H1 (cell line): Measurements from ENCODE around the gene DDX49. TPM values are rescaled to one million over a fixed set of nuclear protein-coding genes. Genes with fewer than 3 reads are reported as not detected.

Experiments used
- CTCF ChIA-PET: fragments of 300-600 bp; sonication (Branson Sonifier 250); formaldehyde crosslinking; loops from one replicate; lab custom pipeline; 2021; ENCODE audit not compliant: partially characterized antibody; lab: Charles Lee
- POLR2A ChIA-PET: fragments of 300-600 bp; sonication (Branson Sonifier 250); formaldehyde crosslinking; loops from one replicate; lab custom pipeline; 2021; ENCODE audit warnings: inconsistent platforms; ENCODE audit not compliant: partially characterized antibody; lab: Charles Lee
- DNase-seq, 2 experiments: peaks; one replicate each; pipeline versions ENCODE4 v3.0.0 to v3.0.0-alpha.2; 2010 to 2022; ENCODE audit warnings: low spot score in 2 of 2, low read depth in 1 of 2, mixed read lengths in 1 of 2
- FAIRE-seq: peaks from 2 replicates; lab custom pipeline; 2011; peaks lifted over from hg19 to GRCh38; lab: Jason Lieb, UNC
- H2AFZ ChIP-seq: 2 replicates; pipeline ENCODE4 v1.8.1; 2012; ENCODE audit warnings: low read length, inconsistent platforms
- H2AK5ac ChIP-seq: 2 replicates; pipeline ENCODE4 v1.6.1; 2013; ENCODE audit warnings: low read depth, low read length
- H2BK120ac ChIP-seq: replicated peaks from 2 replicates; pipeline ENCODE3; 2013; ENCODE audit warnings: low read depth, low read length, inconsistent platforms
- H2BK12ac ChIP-seq: 2 replicates; pipeline ENCODE4 v1.6.1; 2013; ENCODE audit warnings: low read depth, low read length
- H2BK15ac ChIP-seq: 2 replicates; pipeline ENCODE4 v1.6.1; 2013; ENCODE audit warnings: low read length
- H2BK20ac ChIP-seq: 2 replicates; pipeline ENCODE4 v1.6.1; 2013; ENCODE audit warnings: low read length
- H2BK5ac ChIP-seq: 2 replicates; pipeline ENCODE4 v1.6.1; 2013; ENCODE audit warnings: low read depth, low read length
- H3K14ac ChIP-seq: 2 replicates; pipeline ENCODE4 v1.6.1; 2013; ENCODE audit warnings: inconsistent platforms; ENCODE audit not compliant: insufficient read length
- H3K18ac ChIP-seq: 2 replicates; pipeline ENCODE4 v1.6.1; 2013; ENCODE audit warnings: low read length; ENCODE audit errors: extremely low read depth
- H3K23ac ChIP-seq: 2 replicates; pipeline ENCODE4 v1.6.1; 2013; ENCODE audit warnings: inconsistent platforms; ENCODE audit not compliant: insufficient read length
- H3K23me2 ChIP-seq: 2 replicates; pipeline ENCODE4 v1.6.1; 2013; ENCODE audit warnings: low read depth, low read length
- H3K27ac ChIP-seq: 2 replicates; pipeline ENCODE4 v1.6.1; 2011; ENCODE audit warnings: low read depth, low read length, inconsistent platforms
- H3K27me3 ChIP-seq, 4 experiments: replicated peaks in 1 of 4; 1 replicate in 1 of 4; 2 replicates in 3 of 4; pipeline versions ENCODE4 v1.6.1 to v1.8.1; 2011 to 2013; ENCODE audit warnings: low read length in 3 of 4, mild to moderate bottlenecking in 3 of 4, inconsistent platforms in 2 of 4, mixed read lengths in 2 of 4, moderate library complexity in 1 of 4; ENCODE audit not compliant: control insufficient read depth in 3 of 4, insufficient read depth in 3 of 4; ENCODE audit errors: extremely low read depth in 1 of 4
- H3K36me3 ChIP-seq, 4 experiments: 2 replicates each; pipeline versions ENCODE4 v1.6.1 to v1.8.1; 2011 to 2013; ENCODE audit warnings: mild to moderate bottlenecking in 4 of 4, low read length in 3 of 4, moderate library complexity in 2 of 4, control low read depth in 1 of 4, inconsistent platforms in 1 of 4; ENCODE audit not compliant: insufficient read depth in 4 of 4, control insufficient read depth in 2 of 4
- H3K4ac ChIP-seq: replicated peaks from 2 replicates; pipeline ENCODE3; 2013; ENCODE audit warnings: low read length, low read depth, mixed read lengths, inconsistent platforms; ENCODE audit not compliant: insufficient read length
- H3K4me1 ChIP-seq, 4 experiments: replicated peaks in 1 of 4; 1 replicate in 1 of 4; 2 replicates in 3 of 4; pipeline versions ENCODE4 v1.6.1 to v1.8.1; 2011 to 2013; ENCODE audit warnings: low read length in 3 of 4, inconsistent platforms in 2 of 4, mixed read lengths in 1 of 4; ENCODE audit not compliant: insufficient read depth in 4 of 4, control insufficient read depth in 3 of 4
- H3K4me2 ChIP-seq, 2 experiments: 2 replicates each; pipeline versions ENCODE4 v1.6.1 to v1.8.1; 2011 to 2013; ENCODE audit warnings: low read depth in 2 of 2, low read length in 2 of 2, control low read depth in 1 of 2, inconsistent platforms in 1 of 2, mild to moderate bottlenecking in 1 of 2; ENCODE audit not compliant: insufficient read depth in 1 of 2
- H3K4me3 ChIP-seq, 4 experiments: fragments of 200-600, 300-600 bp in 1 of 4; sonication (generic), shearing (Covaris generic), sonication (Bioruptor Twin) in 1 of 4; 2 replicates each; pipeline versions ENCODE4 v1.5.1 to v1.8.1; 2011 to 2016; ENCODE audit warnings: low read length in 4 of 4, low read depth in 3 of 4, control low read depth in 2 of 4, inconsistent platforms in 2 of 4, mild to moderate bottlenecking in 2 of 4, mixed read lengths in 1 of 4, moderate library complexity in 1 of 4; ENCODE audit not compliant: insufficient read depth in 2 of 4; ENCODE audit errors: extremely low read depth in 1 of 4
- H3K56ac ChIP-seq: replicated peaks from 2 replicates; pipeline ENCODE3; 2013; ENCODE audit warnings: low read depth, mild to moderate bottlenecking, mixed read lengths, low read length, inconsistent platforms; ENCODE audit not compliant: insufficient read length
- H3K79me1 ChIP-seq: 2 replicates; pipeline ENCODE4 v1.6.1; 2013; ENCODE audit warnings: low read depth, low read length, control low read depth
- H3K79me2 ChIP-seq, 2 experiments: 2 replicates each; pipeline versions ENCODE4 v1.6.1 to v1.8.1; 2012 to 2013; ENCODE audit warnings: low read length in 2 of 2, mild to moderate bottlenecking in 2 of 2, inconsistent platforms in 1 of 2; ENCODE audit not compliant: insufficient read depth in 2 of 2, control insufficient read depth in 1 of 2
- H3K9ac ChIP-seq, 4 experiments: replicated peaks in 1 of 4; 1 replicate in 1 of 4; 2 replicates in 3 of 4; pipeline versions ENCODE4 v1.6.1 to v1.8.1; 2011 to 2013; ENCODE audit warnings: low read depth in 3 of 4, low read length in 3 of 4, control low read depth in 2 of 4, mild to moderate bottlenecking in 2 of 4, moderate library complexity in 2 of 4, inconsistent platforms in 1 of 4; ENCODE audit errors: extremely low read depth in 1 of 4
- H3K9me3 ChIP-seq, 2 experiments: 2 replicates each; pipeline versions ENCODE4 v1.6.1 to v1.8.1; 2012 to 2013; ENCODE audit warnings: mild to moderate bottlenecking in 2 of 2, moderate library complexity in 2 of 2, control low read depth in 1 of 2, inconsistent platforms in 1 of 2, low read depth in 1 of 2, low read length in 1 of 2, mixed read lengths in 1 of 2; ENCODE audit not compliant: insufficient read depth in 2 of 2
- H4K20me1 ChIP-seq, 2 experiments: replicated peaks in 1 of 2; 2 replicates each; pipeline versions ENCODE3 to v1.8.1; 2011 to 2013; ENCODE audit warnings: inconsistent platforms in 2 of 2, low read length in 2 of 2, mild to moderate bottlenecking in 1 of 2; ENCODE audit not compliant: insufficient read depth in 2 of 2, control insufficient read depth in 1 of 2
- H4K5ac ChIP-seq: 2 replicates; pipeline ENCODE4 v1.6.1; 2013; ENCODE audit warnings: low read length, low read depth, mixed read lengths, inconsistent platforms; ENCODE audit not compliant: insufficient read length
- H4K8ac ChIP-seq: 2 replicates; pipeline ENCODE4 v1.8.0; 2013; ENCODE audit warnings: mild to moderate bottlenecking, moderate library complexity, low read length, inconsistent platforms; ENCODE audit not compliant: insufficient read depth; ENCODE audit errors: extremely low read depth
- H4K91ac ChIP-seq: replicated peaks from 2 replicates; pipeline ENCODE3; 2013; ENCODE audit warnings: low read length, mixed read lengths, inconsistent platforms; ENCODE audit not compliant: insufficient read length
- CTBP2 ChIP-seq: IDR thresholded peaks from 2 replicates; pipeline ENCODE4 v1.7.0; 2011; ENCODE audit warnings: borderline replicate concordance, mild to moderate bottlenecking, moderate library complexity, mixed read lengths, low read length; ENCODE audit not compliant: insufficient read depth, insufficient read length
- EZH2 ChIP-seq: fragments of 200-600 bp; sonication (generic); IDR thresholded peaks from 2 replicates; pipeline ENCODE4 v1.7.1; 2012; ENCODE audit warnings: low read depth, mild to moderate bottlenecking, moderate library complexity, low read length, inconsistent platforms; ENCODE audit not compliant: severe bottlenecking
- SP2 ChIP-seq: IDR thresholded peaks from 2 replicates; pipeline ENCODE4 v1.6.1; 2012; ENCODE audit warnings: mild to moderate bottlenecking, low read length, inconsistent platforms
- SUZ12 ChIP-seq: fragments of 200-600 bp; sonication (generic); IDR thresholded peaks from 2 replicates; pipeline ENCODE4 v1.6.1; 2012; ENCODE audit warnings: mild to moderate bottlenecking, inconsistent platforms, low read length, moderate library complexity, mixed read lengths
- WGBS, 2 experiments: shearing (Covaris generic) in 1 of 2; methylation state at CpG; one replicate each; pipeline versions ENCODE4 v1.1.6 to v1.1.7; 2013 to 2015; ENCODE audit warnings: low lambda C conversion rate in 2 of 2, mixed read lengths in 2 of 2, inconsistent platforms in 1 of 2, low coverage in 1 of 2, missing lambda C conversion rate in 1 of 2; ENCODE audit not compliant: insufficient replicate concordance in 2 of 2, insufficient coverage in 1 of 2, insufficient read length in 1 of 2; ENCODE audit errors: extremely low coverage in 1 of 2, missing lambda C conversion rate in 1 of 2; 5-methylcytosine and 5-hydroxymethylcytosine counted together
- polyA plus RNA-seq, 7 experiments: library from polyadenylated mRNA; depleted of rRNA in 3 of 7; stranded (reverse) in 5 of 7; unstranded in 2 of 7; fragments of >200 nt in 5 of 7; fragments of 200-250 nt in 2 of 7; gene quantifications; 1 replicate in 5 of 7; 2 replicates in 1 of 7; 4 replicates in 1 of 7; pipeline versions ENCODE4 v1.2.1 to v1.2.3, GENCODE V29; 2011 to 2013; ENCODE audit warnings: missing spikeins in 2 of 7, mixed read lengths in 2 of 7
- total RNA-seq: library from RNA; stranded (reverse); fragmentation: NEBNext Ultra II Directional; extraction: Animal tissue kit (Norgen Biotek cat#: 25700); gene quantifications from 2 replicates; pipeline ENCODE4 v1.2.1, GENCODE V29; 2021

Gene DDX49
- total and polyA plus RNA-seq, 2 of the 8 experiments (the other 6 are each of a cell fraction or from before 2014, with no cell fraction given), result 41.3 to 46.5 TPM

DNA sequence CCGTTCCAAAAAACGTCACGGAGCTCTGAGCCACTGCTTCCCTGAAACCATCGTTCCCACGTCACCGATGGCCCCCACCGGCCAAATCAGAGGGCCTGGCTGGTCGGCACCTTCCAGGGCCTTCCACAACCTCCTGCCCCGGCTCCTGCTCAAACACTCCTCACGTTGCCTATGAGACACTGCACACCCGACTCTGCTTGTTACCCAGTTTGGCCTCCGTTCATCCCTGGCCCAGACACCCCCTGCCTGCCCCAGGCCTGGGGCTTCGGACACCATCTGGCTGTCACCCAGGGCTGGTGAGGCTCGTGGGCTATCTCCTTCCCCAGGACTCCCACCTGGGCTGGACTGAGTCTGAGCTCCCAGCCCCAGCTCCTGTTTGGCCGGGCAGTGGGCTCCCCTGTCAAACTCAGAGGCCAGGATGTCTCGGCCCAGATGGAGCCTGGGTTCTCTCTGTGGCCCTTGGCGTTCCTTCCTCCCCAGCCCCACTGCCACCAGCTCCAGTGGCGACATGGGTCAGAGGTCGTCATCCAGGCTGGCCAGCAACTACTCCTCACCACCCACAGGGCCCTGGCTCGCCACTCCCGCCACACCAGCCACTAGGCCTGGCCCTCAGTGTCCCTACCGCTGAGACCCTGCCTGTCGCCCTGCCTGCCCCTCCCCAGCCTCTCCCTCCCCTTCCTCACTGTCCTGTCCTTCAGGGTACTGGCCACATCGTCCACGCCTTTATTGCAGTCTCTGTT is 41.3 kb upstream of the DDX49 start:
- no peak overlapping the region for H2BK20ac ChIP-seq
- H4K5ac ChIP-seq, result no peak overlapping the region
- DNase-seq, result no peak
- H4K8ac ChIP-seq, result no peak overlapping the region
- H3K18ac ChIP-seq, result no peak overlapping the region
- no peak overlapping the region for H3K4me3 ChIP-seq
- FAIRE-seq, result no peak
- no peak overlapping the region for H3K4me2 ChIP-seq
- peaks cover 0 to 13% (median 4%) of the 10 kb centered on the region in 4 experiments; a peak in 3 of 8 replicates for H3K36me3 ChIP-seq
- 89% methylated on average over 20 of the region's 25 CpGs; no CpG with 5 or more reads in 1 of the 2 experiments for WGBS, 2 experiments
- no peak overlapping the region for H3K14ac ChIP-seq
- H3K4ac ChIP-seq, result no peak overlapping the region
- ChIA-PET POLR2A (interaction anchor here (0.8 to 1.1 kb wide), 3 partner anchors 9 to 49 kb away, joined by 3 to 4 read pairs (median 4); no protein-coding TSS in a partner anchor), CTCF (interaction anchor here (0.8 to 2.6 kb wide), 3 partner anchors 12 to 26 kb away, joined by 3 to 16 read pairs (median 4); no protein-coding TSS in a partner anchor)
- no peak overlapping the region for H3K56ac ChIP-seq
- H3K79me2 ChIP-seq, result no peaks in the 10 kb centered on the region
- H3K9me3 ChIP-seq, result no peaks in the 10 kb centered on the region; a peak in 1 of 4 replicates
- H3K79me1 ChIP-seq, result no peaks in the 10 kb centered on the region
- no peaks in the 10 kb centered on the region; the same call in 1 of the 2 replicates for H3K23me2 ChIP-seq
- no peak overlapping the region for H3K27ac ChIP-seq
- H4K20me1 ChIP-seq, result peaks cover 2 to 6% of the 10 kb centered on the region in 2 experiments
- no peak overlapping the region for H2AFZ ChIP-seq
- no peaks in the 10 kb centered on the region; a peak in 4 of 7 replicates for H3K4me1 ChIP-seq
- H3K9ac ChIP-seq, result no peak overlapping the region
- H2AK5ac ChIP-seq, result no peak overlapping the region
- no peaks in the 10 kb centered on the region; a peak in 1 of 7 replicates for H3K27me3 ChIP-seq
- no peak overlapping the region for H2BK12ac ChIP-seq
- H4K91ac ChIP-seq, result no peak overlapping the region
- no peak overlapping the region for H2BK120ac ChIP-seq
- TF ChIP-seq CTBP2, result no peak
- no peak for TF ChIP-seq SUZ12
- TF ChIP-seq SP2, result no peak
- no peak for TF ChIP-seq EZH2
- no peak overlapping the region for H3K23ac ChIP-seq
- no peak overlapping the region for H2BK5ac ChIP-seq
- no peak overlapping the region for H2BK15ac ChIP-seq
